Spinal cord (tissue), 10 donors: ENCODE results near the gene ADCY7. TPM values are rescaled to one million over a fixed set of nuclear protein-coding genes. Genes with fewer than 3 reads are reported as not detected.

Experiments used
- DNase-seq, 6 donors: peaks; one replicate each; pipeline versions ENCODE4 v3.0.0 to v3.0.0-alpha.2; 2013 to 2015; ENCODE audit warnings: low spot score in 6 of 6, low read depth in 4 of 6
- H3K27ac ChIP-seq: one replicate; pipeline ENCODE4 v1.5.1; 2013; ENCODE audit warnings: low read depth, low read length, control low read depth
- H3K27me3 ChIP-seq: one replicate; pipeline ENCODE4 v1.6.1; 2013; ENCODE audit warnings: low read length; ENCODE audit not compliant: control insufficient read depth, insufficient read depth
- H3K36me3 ChIP-seq: one replicate; pipeline ENCODE4 v1.6.1; 2013; ENCODE audit warnings: low read length; ENCODE audit not compliant: control insufficient read depth, insufficient read depth
- H3K4me1 ChIP-seq: one replicate; pipeline ENCODE4 v1.6.1; 2013; ENCODE audit warnings: low read length; ENCODE audit not compliant: control insufficient read depth, insufficient read depth
- H3K4me3 ChIP-seq: one replicate; pipeline ENCODE4 v1.5.1; 2013; ENCODE audit warnings: low read depth, low read length, control low read depth
- H3K9me3 ChIP-seq: one replicate; pipeline ENCODE4 v1.6.1; 2013; ENCODE audit warnings: low read length; ENCODE audit not compliant: control insufficient read depth, insufficient read depth
- WGBS: methylation state at CpG from one replicate; pipeline ENCODE4 v1.1.5; 2013; ENCODE audit warnings: missing lambda C conversion rate; ENCODE audit not compliant: insufficient coverage; 5-methylcytosine and 5-hydroxymethylcytosine counted together
- polyA plus RNA-seq, 2 donors: library from polyadenylated mRNA; unstranded; fragments of 120-200 nt; gene quantifications; one replicate each; pipeline ENCODE4 v1.2.1, GENCODE V29; 2013; ENCODE audit not compliant: insufficient read length in 2 of 2
- total RNA-seq, 2 donors: library from RNA; depleted of rRNA in 1 of 2; stranded (reverse); fragments of 120-200 nt in 1 of 2; fragments of >200 nt in 1 of 2; gene quantifications; one replicate each; pipeline versions ENCODE4 v1.2.3 to v1.2.4, GENCODE V29; 2013 to 2014
- donor health status: healthy.

The ADCY7 gene
- total and polyA plus RNA-seq, 4 donors: 12.4 to 26.0 (median 16.3) TPM

DNA sequence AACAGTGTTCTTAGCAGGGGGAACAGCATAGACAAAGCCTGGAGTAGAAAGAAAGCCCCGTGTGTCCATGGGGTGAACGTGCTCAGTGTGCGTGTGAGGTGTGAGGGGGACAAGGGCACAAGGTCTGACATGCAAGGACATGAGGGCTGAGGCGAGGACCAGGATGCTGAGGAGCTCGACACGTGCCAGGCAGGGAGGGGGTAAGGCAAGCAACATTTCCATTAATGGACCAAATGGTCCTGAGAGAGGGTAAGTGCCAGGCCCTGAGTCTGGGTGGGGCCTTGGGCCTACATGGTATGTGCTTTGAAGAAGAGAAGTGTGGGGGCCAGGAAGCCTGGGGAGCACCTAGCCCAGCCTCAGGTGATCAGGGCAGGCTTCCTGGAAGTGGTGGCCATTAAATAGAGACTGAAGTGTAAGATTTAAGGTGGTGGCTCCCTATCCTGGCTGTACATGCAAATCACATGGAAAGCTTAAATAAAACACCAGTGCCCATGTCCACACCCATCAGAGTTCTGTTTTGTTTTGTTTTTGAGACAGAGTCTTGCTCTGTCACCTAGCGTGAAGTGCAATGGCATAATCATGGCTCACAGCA is 29.3 kb downstream of the ADCY7 start:
- Histone ChIP-seq H3K4me1 (peaks cover 12% of the 10 kb centered on the region), H3K4me3 (no peak overlapping the region), H3K27me3 (no peaks in the 10 kb centered on the region), H3K36me3 (peaks cover 52% of the 10 kb centered on the region), H3K9me3 (no peaks in the 10 kb centered on the region), H3K27ac (no peak overlapping the region)
- no peak for DNase-seq
- WGBS: 96% methylated on average over 7 of the region's 7 CpGs

DNA sequence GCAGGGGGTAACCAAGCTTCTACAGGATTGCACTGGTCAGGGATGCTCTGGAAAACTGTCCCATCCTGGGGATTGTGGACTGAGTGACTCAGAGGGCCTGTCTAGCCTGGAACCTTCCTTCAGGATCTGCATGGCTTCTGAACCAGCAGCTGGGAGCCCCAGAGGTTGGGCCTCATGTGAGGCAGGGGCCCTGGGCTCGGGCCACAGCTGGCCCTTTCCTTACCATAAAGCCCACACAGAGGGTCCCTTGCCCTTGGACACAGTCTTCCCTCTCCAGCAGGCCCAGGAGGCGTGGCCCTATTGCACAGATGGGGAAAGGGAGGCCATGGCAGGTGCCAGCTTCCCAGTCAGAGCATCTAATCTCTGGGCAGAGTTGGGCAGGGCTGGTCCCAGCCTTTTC is 30.5 kb downstream of the ADCY7 start:
- 100% methylated on average over 1 of the region's 2 CpGs for WGBS
- no peak for DNase-seq

DNA sequence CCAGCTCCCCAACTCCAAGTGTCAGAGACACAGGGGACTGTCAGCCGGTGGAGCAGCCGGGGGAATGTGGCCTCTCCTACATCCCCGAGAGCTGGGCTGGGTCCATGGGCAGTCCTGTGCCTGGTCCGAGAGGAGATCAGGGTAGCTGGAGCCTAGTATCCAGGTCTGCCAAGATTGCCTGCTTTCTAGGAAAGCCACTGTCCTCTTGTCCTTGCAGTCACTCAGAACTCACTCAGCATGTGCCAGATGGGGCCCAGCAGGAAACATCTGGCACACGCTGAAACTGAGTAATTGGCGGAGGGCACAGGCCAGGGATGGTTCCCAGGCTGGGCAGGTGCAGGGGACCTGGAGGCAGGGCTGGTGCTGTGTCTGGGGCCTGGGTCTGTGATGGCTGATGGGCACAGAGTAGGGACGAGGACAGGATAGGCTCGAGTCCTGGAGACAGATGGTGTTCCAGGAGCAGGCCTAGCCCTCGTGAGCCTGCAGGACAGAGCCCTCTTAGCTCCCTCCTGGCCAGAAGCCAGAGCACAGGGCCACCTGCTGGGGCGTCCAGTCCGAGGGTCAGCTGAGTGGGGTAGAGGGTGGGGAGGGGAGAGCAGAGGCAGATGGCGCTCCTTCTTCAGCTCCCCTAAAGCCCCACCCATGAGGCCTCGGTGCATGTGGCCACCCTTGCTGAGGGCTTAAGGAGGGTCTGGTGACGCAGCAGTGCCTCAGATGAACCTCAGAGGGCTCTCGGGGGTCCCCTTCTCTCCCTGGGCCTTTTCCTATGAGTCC is 31.1 kb downstream of the ADCY7 start:
- DNase-seq: peak in 2 of 6 donors; percentile 30 to 32
- Histone ChIP-seq H3K4me1 (peaks cover 12% of the 10 kb centered on the region), H3K27ac (no peak overlapping the region), H3K9me3 (no peaks in the 10 kb centered on the region), H3K4me3 (no peak overlapping the region), H3K27me3 (no peaks in the 10 kb centered on the region), H3K36me3 (peaks cover 54% of the 10 kb centered on the region)
- 53% methylated on average over 11 of the region's 15 CpGs for WGBS

More for the DNA sequence above, 30.5 kb downstream of the ADCY7 start:
- no peak overlapping the region for H3K27ac ChIP-seq
- H3K27me3 ChIP-seq: no peaks in the 10 kb centered on the region
- H3K4me3 ChIP-seq: no peak overlapping the region
- H3K9me3 ChIP-seq: no peaks in the 10 kb centered on the region
- peaks cover 58% of the 10 kb centered on the region for H3K36me3 ChIP-seq
- H3K4me1 ChIP-seq: peaks cover 12% of the 10 kb centered on the region

DNA sequence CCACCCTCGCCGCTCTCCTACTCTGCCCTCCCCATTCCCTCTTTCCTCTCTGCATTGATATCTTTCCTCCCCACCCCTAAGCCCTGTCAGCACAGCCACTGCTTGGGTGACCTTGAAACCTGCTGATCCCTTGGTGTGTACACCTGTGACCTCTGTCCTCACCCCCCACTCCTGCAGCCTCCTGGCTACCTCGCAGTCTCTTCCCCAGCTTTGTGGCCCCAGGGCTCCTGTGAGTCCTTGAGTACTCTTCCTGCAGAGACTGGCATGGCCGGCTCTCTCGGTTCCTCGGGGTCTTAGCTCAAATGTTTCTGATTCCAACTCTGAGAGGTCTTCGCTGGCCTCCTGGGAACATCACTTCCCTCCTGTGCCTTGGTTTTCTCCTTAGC is 31.7 kb downstream of the ADCY7 start:
- H3K4me1 ChIP-seq: peaks cover 12% of the 10 kb centered on the region
- no peaks in the 10 kb centered on the region for H3K9me3 ChIP-seq
- H3K36me3 ChIP-seq: peaks cover 48% of the 10 kb centered on the region
- WGBS: 81% methylated on average over 7 of the region's 7 CpGs
- H3K27ac ChIP-seq: no peak overlapping the region
- no peak overlapping the region for H3K4me3 ChIP-seq
- no peaks in the 10 kb centered on the region for H3K27me3 ChIP-seq
- no peak for DNase-seq

DNA sequence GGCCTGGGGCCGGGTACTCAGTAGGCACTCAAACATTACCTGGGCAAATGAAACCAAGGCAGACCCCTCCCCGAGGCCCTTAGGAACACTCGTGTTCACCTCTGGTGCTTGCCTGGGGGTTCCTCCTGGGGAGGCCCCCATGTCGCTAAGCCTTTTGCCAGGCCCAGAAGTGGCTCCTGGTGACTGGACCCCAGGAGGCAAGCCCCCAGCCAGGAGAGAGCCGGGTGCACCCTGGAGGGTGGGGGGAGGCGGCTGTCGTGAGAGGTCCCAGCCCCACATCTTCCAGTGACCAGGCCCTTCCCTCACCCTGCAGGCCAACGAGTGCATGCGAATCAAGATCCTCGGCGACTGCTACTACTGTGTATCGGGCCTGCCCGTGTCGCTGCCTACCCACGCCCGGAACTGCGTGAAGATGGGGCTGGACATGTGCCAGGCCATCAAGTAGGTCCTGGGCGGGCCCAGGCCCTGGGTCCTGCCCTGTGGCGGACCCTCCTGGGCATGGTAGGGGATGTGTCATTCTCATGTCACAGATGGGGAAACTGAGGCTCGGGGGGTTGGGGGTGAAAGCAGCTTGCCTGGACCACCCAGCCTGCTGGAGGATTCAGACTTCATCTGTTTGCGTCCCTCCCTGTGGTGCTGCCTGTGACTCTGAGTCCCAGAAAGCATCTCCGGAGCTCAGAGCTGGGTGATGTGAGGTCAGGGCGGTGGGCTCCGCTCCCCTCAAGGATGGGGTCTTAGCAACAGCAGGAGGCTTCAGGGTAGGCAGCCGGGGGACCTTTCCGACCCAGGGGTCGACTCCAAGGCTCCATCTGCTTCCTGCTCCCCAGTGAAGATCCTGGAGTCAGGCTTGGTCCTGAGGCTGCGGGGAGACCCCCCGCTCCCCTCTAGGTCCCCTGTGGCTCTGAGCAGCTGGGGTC is 32.5 kb downstream of the ADCY7 start:
- Histone ChIP-seq H3K36me3 (peaks cover 44% of the 10 kb centered on the region), H3K4me3 (no peak overlapping the region), H3K9me3 (no peaks in the 10 kb centered on the region), H3K4me1 (peaks cover 12% of the 10 kb centered on the region), H3K27me3 (no peaks in the 10 kb centered on the region), H3K27ac (no peak overlapping the region)
- 86% methylated on average over 26 of the region's 29 CpGs for WGBS
- no peak for DNase-seq

DNA sequence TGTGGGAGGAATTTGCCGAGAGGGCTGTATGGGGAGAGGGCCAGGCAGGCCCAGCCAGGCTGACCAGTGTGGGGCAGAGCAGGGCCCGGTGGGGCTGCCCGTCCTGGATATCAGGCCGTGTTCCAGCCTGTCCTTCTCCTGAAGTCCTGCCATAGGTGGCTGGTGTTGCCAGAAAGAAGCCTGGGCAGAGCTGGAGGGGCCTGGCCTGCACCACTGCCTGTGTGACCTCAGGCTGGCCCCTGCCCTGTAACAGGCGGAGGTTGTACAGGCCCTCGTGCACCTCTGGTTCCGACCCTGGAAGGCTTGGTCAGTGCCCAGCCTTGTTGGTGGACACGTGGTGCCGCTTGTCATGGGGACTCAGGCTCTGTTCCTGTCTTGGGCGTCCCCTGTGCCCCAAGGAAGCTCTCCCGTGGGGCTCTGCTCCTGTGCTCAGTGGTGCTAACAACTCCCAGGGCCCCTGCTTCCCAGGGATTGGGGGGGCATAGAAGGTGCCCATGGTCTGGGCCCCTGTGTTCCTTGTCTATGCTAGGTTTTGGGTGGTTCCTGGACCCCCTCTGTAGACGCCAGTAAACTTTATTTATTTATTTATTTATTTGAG is 33.3 kb downstream of the ADCY7 start:
- Histone ChIP-seq H3K27ac (no peak overlapping the region), H3K36me3 (peaks cover 45% of the 10 kb centered on the region), H3K4me3 (no peak overlapping the region), H3K27me3 (no peaks in the 10 kb centered on the region), H3K9me3 (no peaks in the 10 kb centered on the region), H3K4me1 (peaks cover 12% of the 10 kb centered on the region)
- WGBS: 94% methylated on average over 11 of the region's 12 CpGs
- no peak for DNase-seq

DNA sequence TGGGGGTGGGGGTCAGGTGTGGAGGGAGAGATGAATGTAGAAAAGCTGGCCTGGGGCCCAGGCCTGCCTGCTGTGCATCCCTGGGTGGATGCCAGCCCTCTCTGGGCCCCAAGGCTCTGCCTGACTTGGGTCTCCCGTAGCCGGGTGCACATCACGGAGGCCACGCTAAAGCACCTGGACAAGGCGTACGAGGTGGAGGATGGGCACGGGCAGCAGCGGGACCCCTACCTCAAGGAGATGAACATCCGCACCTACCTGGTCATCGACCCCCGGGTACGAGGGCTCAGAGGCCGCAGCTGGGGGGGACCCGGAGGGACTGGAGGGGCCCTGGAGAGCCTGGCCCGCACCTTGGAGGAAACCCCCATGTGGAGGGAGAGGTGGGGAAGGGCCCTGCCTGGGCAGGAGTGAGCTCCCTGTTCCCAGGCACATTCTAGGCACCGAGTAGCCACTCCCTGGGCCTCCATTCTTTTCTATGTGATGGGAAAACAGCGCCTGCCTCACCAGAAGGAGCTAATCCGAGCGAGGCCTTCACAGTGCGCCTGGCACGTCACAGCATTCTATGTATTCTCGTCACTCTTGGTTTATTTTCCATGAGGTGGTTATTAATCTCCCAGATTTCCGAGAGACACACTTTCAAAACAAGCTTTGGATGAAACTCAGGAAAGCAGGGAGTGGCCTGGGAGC is 34.7 kb downstream of the ADCY7 start:
- Histone ChIP-seq H3K4me3 (no peak overlapping the region), H3K27ac (no peak overlapping the region), H3K4me1 (peaks cover 12% of the 10 kb centered on the region), H3K36me3 (peaks cover 52% of the 10 kb centered on the region), H3K9me3 (no peaks in the 10 kb centered on the region), H3K27me3 (no peaks in the 10 kb centered on the region)
- WGBS: 90% methylated on average over 22 of the region's 23 CpGs
- no peak for DNase-seq

DNA sequence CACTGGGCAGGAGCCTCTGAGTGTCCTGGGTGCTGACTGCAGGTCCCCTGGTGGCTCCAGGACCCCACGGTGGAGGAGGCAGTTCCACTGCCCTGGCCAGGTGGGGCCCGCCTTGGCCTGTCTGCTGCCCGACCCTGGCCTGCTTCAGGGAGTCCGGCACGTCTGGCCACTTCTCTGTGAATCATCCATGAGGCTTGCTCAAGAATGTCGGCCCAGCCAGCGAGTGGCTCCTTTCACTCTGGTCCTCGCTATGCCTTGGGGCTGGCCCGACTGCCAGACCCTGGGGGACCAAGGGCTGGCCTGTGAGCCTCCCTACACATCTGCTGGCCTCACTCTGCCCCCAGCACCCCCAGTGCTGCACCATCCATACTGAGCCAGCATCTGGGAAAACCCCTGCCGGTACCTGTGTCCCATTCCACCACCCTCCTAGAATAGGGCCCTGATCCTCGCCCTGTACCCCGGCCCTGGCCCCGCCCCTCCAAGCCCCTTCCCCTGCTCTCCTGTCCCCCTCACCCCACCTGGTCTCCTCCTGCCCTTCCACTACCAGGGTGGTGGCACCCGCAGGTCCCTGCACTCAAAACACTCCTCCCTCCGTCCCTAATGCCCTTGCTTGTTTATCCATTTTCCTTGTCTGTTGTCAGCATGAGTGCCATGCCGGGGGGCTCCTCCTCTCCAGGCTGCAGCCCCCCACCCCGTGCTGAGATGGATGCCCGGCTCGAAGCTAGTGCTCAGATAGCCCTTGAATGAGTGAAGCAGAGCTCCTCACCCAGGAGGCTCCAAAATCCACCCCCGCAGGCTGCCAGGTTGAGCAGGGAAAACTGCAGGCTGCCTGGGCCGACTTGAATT is 35.5 kb downstream of the ADCY7 start:
- peaks cover 11% of the 10 kb centered on the region for H3K4me1 ChIP-seq
- H3K36me3 ChIP-seq: peaks cover 52% of the 10 kb centered on the region
- 81% methylated on average over 20 of the region's 21 CpGs for WGBS
- H3K4me3 ChIP-seq: no peak overlapping the region
- no peaks in the 10 kb centered on the region for H3K9me3 ChIP-seq
- H3K27ac ChIP-seq: no peak overlapping the region
- no peak for DNase-seq
- H3K27me3 ChIP-seq: no peaks in the 10 kb centered on the region
